HG03139 (cell line): ENCODE results near the gene PRKCA.
"Not testable (repeated sequence)": the region's sequence is repeated elsewhere in the genome, so short reads cannot be mapped to it uniquely, and the experiment has no call there.

Experiments
- ATAC-seq: cut with Tn5 transposase; IDR thresholded peaks from one replicate; pipeline ENCODE4 v1.9.1; 2021; ENCODE audit not compliant: unreplicated experiment

The PRKCA gene

GRCh38 chr17:66301864-66302741 is at the start of gene PRKCA:
Gene PRKCA, plus strand, starts transcription at chr17:66302613.
- ATAC-seq: peak; percentile 57

- ATAC-seq: not testable (repeated sequence)
These were observed 49.0 kb upstream of the PRKCA start for GRCh38 chr17:66253458-66253857.

GRCh38 chr17:66255112-66255511 is 47.3 kb upstream of the PRKCA start:
- no peak for ATAC-seq

- ATAC-seq: no peak
These were observed 46.9 kb upstream of the PRKCA start for GRCh38 chr17:66255527-66255971.

- no peak for ATAC-seq
These were observed 42.1 kb upstream of the PRKCA start for GRCh38 chr17:66260275-66260674.

GRCh38 chr17:66260688-66261087 is 41.7 kb upstream of the PRKCA start:
- ATAC-seq: no peak

- ATAC-seq: no peak
These were observed 39.6 kb upstream of the PRKCA start for GRCh38 chr17:66262767-66263166.

GRCh38 chr17:66264696-66265095 is 37.7 kb upstream of the PRKCA start:
- no peak for ATAC-seq

GRCh38 chr17:66268247-66268927 is 34.0 kb upstream of the PRKCA start:
- ATAC-seq: no peak

GRCh38 chr17:66270106-66270505 is 32.3 kb upstream of the PRKCA start:
- ATAC-seq: no peak

- ATAC-seq: no peak
These were observed 30.9 kb upstream of the PRKCA start for GRCh38 chr17:66271512-66271911.

GRCh38 chr17:66272811-66273585 is 29.4 kb upstream of the PRKCA start:
- no peak for ATAC-seq

- ATAC-seq: no peak
These were observed 28.9 kb upstream of the PRKCA start for GRCh38 chr17:66273586-66273848.

GRCh38 chr17:66275651-66276050 is 26.8 kb upstream of the PRKCA start:
- no peak for ATAC-seq

GRCh38 chr17:66276328-66276937 is 26.0 kb upstream of the PRKCA start:
- ATAC-seq: no peak

- no peak for ATAC-seq
These were observed 25.2 kb upstream of the PRKCA start for GRCh38 chr17:66277191-66277590.

GRCh38 chr17:66281661-66282369 is 20.6 kb upstream of the PRKCA start:
- no peak for ATAC-seq

GRCh38 chr17:66283296-66283934 is 19.0 kb upstream of the PRKCA start:
- ATAC-seq: no peak

- no peak for ATAC-seq
These were observed 18.4 kb upstream of the PRKCA start for GRCh38 chr17:66283971-66284370.

GRCh38 chr17:66285149-66285548 is 17.3 kb upstream of the PRKCA start:
- ATAC-seq: no peak
